ENCODE results near the gene CDCP2.

CDCP2 gene

DNA sequence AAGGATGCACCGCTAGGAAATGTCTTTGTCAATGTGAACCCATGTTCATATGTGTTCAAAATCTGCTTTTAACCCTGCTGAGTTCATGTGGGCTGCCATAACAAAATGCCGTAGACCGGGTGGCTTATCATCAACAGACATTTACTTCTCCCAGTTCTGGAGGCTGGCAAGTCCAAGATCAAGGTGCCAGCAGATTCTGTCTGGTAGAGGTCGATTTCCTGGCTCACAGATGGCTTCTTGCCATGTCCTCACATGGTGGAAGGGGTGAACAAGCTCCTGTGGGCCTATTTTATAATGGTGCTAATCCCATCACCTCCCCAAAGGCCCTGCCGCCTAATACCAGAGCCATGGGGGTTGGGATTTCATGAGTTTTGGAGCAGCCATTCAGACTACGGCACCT lies 4.6 kb upstream of the CDCP2 start:
- no peaks in the 10 kb centered on the region for H3K9me3 ChIP-seq (ENCODE audit: control insufficient read depth, low read length)
- no peaks in the 10 kb centered on the region for H3K27me3 ChIP-seq (ENCODE audit: control insufficient read depth, insufficient read depth, low read length, poor library complexity, severe bottlenecking)
- WGBS, 2 experiments, result 82 to 88% methylated on average over 6 of the region's 6 CpGs

DNA sequence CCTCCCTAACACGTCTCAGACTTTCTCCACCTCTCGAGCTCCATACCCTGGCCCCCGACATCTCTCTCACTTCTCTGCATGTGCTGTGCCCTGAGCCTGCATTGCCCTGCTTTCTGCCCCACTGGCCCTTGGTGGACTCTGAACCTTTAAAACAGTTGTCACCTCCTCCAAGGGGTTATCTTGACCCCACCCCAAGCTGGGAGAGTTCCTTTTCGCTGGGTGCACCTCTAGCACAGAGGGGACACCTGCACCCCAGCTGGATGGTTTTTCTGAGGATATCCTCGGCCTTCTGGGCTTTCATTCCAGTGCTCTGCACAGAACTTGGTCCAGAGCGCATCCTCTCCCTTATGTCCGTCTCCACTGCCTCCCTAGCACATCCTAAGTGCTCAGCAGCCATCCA lies 4.2 kb upstream of the CDCP2 start:
- no peak overlapping the region for H3K4me3 ChIP-seq (ENCODE audit: insufficient read depth, low read depth, low read length)
- H3K4me1 ChIP-seq (ENCODE audit: control insufficient read depth, insufficient read depth, low read length), result no peaks in the 10 kb centered on the region
- no peaks in the 10 kb centered on the region for H3K36me3 ChIP-seq (ENCODE audit: control insufficient read depth, insufficient read depth, low read length)
- no peak overlapping the region for H3K27ac ChIP-seq (ENCODE audit: insufficient read depth, low read depth, low read length, poor library complexity, severe bottlenecking)
- no peaks in the 10 kb centered on the region for H3K9me3 ChIP-seq (ENCODE audit: control insufficient read depth, low read length)
- WGBS, 2 experiments, result 88 to 90% methylated on average over 7 of the region's 7 CpGs
- H3K27me3 ChIP-seq (ENCODE audit: control insufficient read depth, insufficient read depth, low read length, poor library complexity, severe bottlenecking), result no peaks in the 10 kb centered on the region

More for the DNA sequence above, 4.6 kb upstream of the CDCP2 start:
- H3K4me3 ChIP-seq (ENCODE audit: insufficient read depth, low read depth, low read length), result no peak overlapping the region
- H3K27ac ChIP-seq (ENCODE audit: insufficient read depth, low read depth, low read length, poor library complexity, severe bottlenecking), result no peak overlapping the region
- H3K36me3 ChIP-seq (ENCODE audit: control insufficient read depth, insufficient read depth, low read length), result no peaks in the 10 kb centered on the region
- H3K4me1 ChIP-seq (ENCODE audit: control insufficient read depth, insufficient read depth, low read length), result no peaks in the 10 kb centered on the region

DNA sequence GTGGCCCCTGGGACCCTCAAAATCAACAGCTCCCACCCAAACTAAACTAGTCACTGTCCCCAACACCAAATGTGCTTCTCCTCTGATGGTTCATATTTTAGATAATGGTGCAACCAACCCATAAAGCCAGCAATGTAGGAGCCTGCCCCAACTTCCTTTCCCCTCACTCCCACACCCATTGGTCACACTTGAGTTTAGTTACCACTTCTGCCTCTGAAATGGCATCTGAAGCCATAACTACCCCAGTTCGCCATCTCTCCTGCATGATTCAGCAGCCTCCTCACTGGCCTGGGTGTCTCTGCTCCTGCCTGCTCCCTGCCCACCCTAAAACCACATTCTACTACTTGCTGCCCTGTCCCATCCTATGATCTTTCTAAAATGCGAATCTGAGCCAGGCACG lies 3.4 kb upstream of the CDCP2 start:
- no peaks in the 10 kb centered on the region for H3K4me1 ChIP-seq (ENCODE audit: control insufficient read depth, insufficient read depth, low read length)
- H3K9me3 ChIP-seq (ENCODE audit: control insufficient read depth, low read length), result no peaks in the 10 kb centered on the region
- H3K36me3 ChIP-seq (ENCODE audit: control insufficient read depth, insufficient read depth, low read length), result no peaks in the 10 kb centered on the region
- WGBS, 2 experiments, result 80 to 88% methylated on average over 3 of the region's 3 CpGs
- no peaks in the 10 kb centered on the region for H3K27me3 ChIP-seq (ENCODE audit: control insufficient read depth, insufficient read depth, low read length, poor library complexity, severe bottlenecking)
- no peak overlapping the region for H3K4me3 ChIP-seq (ENCODE audit: insufficient read depth, low read depth, low read length)
- no peak overlapping the region for H3K27ac ChIP-seq (ENCODE audit: insufficient read depth, low read depth, low read length, poor library complexity, severe bottlenecking)

DNA sequence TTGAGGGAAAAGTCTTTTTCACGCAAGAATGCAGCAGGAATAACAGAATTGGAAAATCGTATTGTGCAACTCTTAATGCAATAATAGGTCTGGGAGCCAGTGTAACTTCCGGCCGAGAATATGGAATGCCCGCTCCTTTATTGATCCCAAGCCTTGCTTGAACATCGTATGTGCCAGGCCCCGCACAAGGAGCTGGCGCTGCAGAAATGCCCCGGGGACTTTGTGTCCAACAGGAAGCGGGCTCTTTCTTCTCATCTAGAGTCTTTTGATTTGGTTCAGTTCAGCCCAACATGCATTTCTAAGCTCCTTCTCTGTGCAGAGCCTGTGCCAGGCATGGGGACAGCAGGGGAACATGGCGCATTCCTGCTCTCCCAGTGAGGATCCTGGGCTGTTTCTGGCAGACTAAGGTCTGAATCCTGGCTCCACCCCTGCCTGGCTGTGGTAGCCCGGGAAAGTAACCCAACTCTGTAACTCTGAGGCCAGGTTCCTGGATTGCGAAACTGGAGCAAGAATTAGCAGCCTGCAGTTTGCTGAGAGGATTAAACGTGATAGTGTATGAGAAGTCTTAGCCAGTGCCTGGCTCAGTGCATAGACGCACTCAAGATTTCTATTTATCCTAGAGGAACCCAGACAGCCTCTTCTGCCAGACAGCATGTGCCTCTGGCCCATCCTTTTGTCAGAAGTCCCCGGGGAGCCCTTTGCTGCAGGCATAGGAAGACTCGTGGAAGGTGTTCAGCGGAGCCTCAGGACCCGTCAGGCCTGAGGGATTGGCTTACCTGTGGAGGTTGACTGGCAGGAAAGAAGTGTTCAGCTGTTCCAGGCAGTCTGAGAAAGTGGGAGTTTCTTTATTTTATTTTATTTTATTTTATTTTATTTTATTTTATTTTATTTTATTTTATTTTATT lies 987 bp upstream of the CDCP2 start:
- H3K4me1 ChIP-seq (ENCODE audit: control insufficient read depth, insufficient read depth, low read length), result no peaks in the 10 kb centered on the region
- H3K4me3 ChIP-seq (ENCODE audit: insufficient read depth, low read depth, low read length), result no peak overlapping the region
- H3K27me3 ChIP-seq (ENCODE audit: control insufficient read depth, insufficient read depth, low read length, poor library complexity, severe bottlenecking), result no peaks in the 10 kb centered on the region
- H3K27ac ChIP-seq (ENCODE audit: insufficient read depth, low read depth, low read length, poor library complexity, severe bottlenecking), result no peak overlapping the region
- no peaks in the 10 kb centered on the region for H3K9me3 ChIP-seq (ENCODE audit: control insufficient read depth, low read length)
- no peaks in the 10 kb centered on the region for H3K36me3 ChIP-seq (ENCODE audit: control insufficient read depth, insufficient read depth, low read length)
- 75% methylated on average over 19 of the region's 19 CpGs for WGBS, 2 experiments

DNA sequence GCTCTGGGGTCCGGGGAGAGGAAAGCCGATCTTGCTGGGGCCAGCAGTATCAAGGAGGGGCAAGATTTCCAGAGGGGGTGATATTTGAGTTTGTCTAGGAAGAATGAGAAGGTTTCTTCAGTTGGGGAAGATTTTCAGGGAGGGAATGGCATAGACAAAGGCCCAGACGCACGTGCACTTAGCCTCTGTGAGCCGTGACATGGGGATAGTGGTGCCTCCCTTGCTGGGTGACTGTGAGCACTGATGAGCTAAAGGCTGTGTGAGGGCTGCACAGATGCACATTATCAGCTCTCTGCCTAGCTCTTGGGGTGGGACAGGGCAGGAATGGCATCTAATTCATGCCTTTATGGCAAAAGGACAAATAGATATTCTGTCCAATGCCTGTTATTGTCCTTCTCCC lies 1.8 kb downstream of the CDCP2 start:
- no peak overlapping the region for H3K4me3 ChIP-seq (ENCODE audit: insufficient read depth, low read depth, low read length)
- no peaks in the 10 kb centered on the region for H3K27me3 ChIP-seq (ENCODE audit: control insufficient read depth, insufficient read depth, low read length, poor library complexity, severe bottlenecking)
- WGBS, 2 experiments, result 85 to 87% methylated on average over 5 of the region's 5 CpGs
- H3K9me3 ChIP-seq (ENCODE audit: control insufficient read depth, low read length), result no peaks in the 10 kb centered on the region
- H3K27ac ChIP-seq (ENCODE audit: insufficient read depth, low read depth, low read length, poor library complexity, severe bottlenecking), result no peak overlapping the region
- no peaks in the 10 kb centered on the region for H3K4me1 ChIP-seq (ENCODE audit: control insufficient read depth, insufficient read depth, low read length)
- no peaks in the 10 kb centered on the region for H3K36me3 ChIP-seq (ENCODE audit: control insufficient read depth, insufficient read depth, low read length)

DNA sequence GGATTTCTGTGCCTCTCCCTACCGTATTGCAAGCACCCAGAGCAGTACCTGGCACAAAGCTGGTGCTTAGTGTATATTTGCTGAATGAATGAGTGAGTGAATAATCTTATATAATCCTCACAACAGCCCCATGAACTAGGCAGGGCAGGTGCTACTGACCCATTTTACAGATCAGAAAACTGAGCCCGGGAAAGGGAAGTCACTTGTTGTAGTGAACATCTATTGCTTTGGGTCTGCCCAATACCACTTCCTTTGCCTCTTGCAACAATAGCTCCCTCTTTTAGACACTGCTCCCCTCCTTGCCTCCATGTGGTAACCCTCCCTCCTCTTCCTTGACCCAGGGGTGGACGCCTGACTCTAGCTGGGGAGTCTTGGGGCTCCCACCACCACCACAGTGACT lies 3.1 kb downstream of the CDCP2 start:
- no peak overlapping the region for H3K4me3 ChIP-seq (ENCODE audit: insufficient read depth, low read depth, low read length)
- H3K27ac ChIP-seq (ENCODE audit: insufficient read depth, low read depth, low read length, poor library complexity, severe bottlenecking), result no peak overlapping the region
- H3K9me3 ChIP-seq (ENCODE audit: control insufficient read depth, low read length), result no peaks in the 10 kb centered on the region
- 96 to 97% methylated on average over 2 to 3 of the region's 3 CpGs for WGBS, 2 experiments
- no peaks in the 10 kb centered on the region for H3K4me1 ChIP-seq (ENCODE audit: control insufficient read depth, insufficient read depth, low read length)
- no peaks in the 10 kb centered on the region for H3K36me3 ChIP-seq (ENCODE audit: control insufficient read depth, insufficient read depth, low read length)
- no peaks in the 10 kb centered on the region for H3K27me3 ChIP-seq (ENCODE audit: control insufficient read depth, insufficient read depth, low read length, poor library complexity, severe bottlenecking)

DNA sequence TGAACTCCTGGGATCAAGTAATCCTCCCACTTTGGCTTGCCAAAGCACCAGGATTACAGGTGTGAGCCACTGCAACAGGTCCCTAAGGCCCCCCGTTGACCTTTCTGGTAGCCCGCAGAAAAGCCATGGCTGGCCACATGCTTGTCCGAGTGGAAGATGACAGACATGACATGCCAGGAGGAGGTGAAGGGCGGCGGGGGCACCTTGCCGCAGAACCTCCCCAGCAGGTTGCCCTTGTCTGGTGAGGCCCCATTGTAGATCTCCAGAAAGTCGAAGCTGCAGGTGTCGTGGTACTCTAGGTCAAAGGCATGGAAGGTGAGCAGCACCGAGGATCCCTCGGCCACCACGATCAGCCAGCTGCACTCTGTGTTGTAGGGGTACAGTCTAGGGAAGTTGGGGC lies 8.4 kb downstream of the CDCP2 start:
- Histone ChIP-seq H3K36me3 (ENCODE audit: control insufficient read depth, insufficient read depth, low read length) (no peaks in the 10 kb centered on the region), H3K27ac (ENCODE audit: insufficient read depth, low read depth, low read length, poor library complexity, severe bottlenecking) (no peak overlapping the region), H3K4me3 (ENCODE audit: insufficient read depth, low read depth, low read length) (no peak overlapping the region), H3K4me1 (ENCODE audit: control insufficient read depth, insufficient read depth, low read length) (no peaks in the 10 kb centered on the region), H3K27me3 (ENCODE audit: control insufficient read depth, insufficient read depth, low read length, poor library complexity, severe bottlenecking) (no peaks in the 10 kb centered on the region), H3K9me3 (ENCODE audit: control insufficient read depth, low read length) (no peaks in the 10 kb centered on the region)
- WGBS, 2 experiments, result 97% methylated on average over 11 of the region's 11 CpGs

DNA sequence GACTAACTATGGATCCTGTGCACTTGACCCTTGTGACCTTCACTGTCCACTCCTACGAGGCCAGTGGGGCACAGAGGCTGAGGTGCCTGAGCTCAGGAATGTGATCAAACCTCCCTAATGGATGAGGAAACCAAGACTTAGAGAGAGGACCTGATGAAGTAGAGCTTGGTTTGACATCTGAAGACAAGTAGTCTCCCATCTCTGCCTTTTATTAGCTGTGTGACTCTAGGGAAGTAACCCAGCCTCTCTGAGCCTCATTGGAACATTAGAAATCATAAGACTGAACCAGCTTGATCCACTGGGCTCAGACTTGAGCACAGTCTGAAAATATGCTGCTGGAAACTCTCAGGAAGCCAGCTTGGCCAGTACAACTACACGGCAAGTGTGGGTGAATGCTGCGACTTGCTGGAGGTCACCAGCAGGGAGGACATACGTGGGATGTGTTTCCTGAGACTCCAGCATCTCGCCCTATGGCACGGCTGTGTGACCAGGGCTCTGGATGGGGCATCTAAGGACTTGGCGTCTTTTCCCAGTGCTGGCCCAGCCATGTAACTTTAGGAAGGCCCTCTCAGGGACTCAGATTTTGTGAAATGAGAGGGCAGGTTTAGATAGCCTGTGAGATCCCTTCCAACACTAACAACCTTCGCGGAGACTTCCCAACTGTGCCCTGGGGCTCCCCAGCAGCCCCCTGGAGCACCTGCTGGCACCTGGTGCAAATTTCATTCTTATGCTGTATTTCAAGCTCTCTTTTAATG lies 10.5 kb downstream of the CDCP2 start:
- 85% methylated on average over 9 of the region's 9 CpGs for WGBS, 2 experiments
- Histone ChIP-seq H3K9me3 (ENCODE audit: control insufficient read depth, low read length) (no peaks in the 10 kb centered on the region), H3K36me3 (ENCODE audit: control insufficient read depth, insufficient read depth, low read length) (no peaks in the 10 kb centered on the region), H3K4me3 (ENCODE audit: insufficient read depth, low read depth, low read length) (no peak overlapping the region), H3K27me3 (ENCODE audit: control insufficient read depth, insufficient read depth, low read length, poor library complexity, severe bottlenecking) (no peaks in the 10 kb centered on the region), H3K4me1 (ENCODE audit: control insufficient read depth, insufficient read depth, low read length) (peaks cover 11% of the 10 kb centered on the region), H3K27ac (ENCODE audit: insufficient read depth, low read depth, low read length, poor library complexity, severe bottlenecking) (no peak overlapping the region)

DNA sequence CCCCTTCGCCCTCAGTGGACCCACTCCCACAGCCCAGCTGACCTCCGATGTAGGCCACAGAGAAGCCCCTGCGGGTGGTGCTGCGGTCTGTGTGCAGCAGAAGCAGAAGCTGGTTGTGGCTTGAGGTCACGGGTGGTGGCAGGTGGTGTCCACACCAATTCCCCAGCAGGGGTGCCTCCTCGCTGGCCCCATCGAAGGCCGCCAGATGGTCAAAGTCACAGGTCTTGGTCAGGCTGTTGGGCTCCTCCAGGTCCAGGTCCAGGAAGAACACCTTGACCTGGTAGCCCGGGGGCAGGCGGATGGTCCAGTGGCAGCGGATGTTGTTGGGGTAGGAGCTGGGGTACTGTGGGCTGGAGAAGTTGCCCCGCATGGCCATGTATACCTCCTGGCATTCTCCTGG lies 13.1 kb downstream of the CDCP2 start:
- no peaks in the 10 kb centered on the region for H3K9me3 ChIP-seq (ENCODE audit: control insufficient read depth, low read length)
- no peak overlapping the region for H3K4me3 ChIP-seq (ENCODE audit: insufficient read depth, low read depth, low read length)
- peaks cover 37% of the 10 kb centered on the region for H3K4me1 ChIP-seq (ENCODE audit: control insufficient read depth, insufficient read depth, low read length)
- H3K36me3 ChIP-seq (ENCODE audit: control insufficient read depth, insufficient read depth, low read length), result no peaks in the 10 kb centered on the region
- WGBS, 2 experiments, result 96% methylated on average over 12 of the region's 12 CpGs
- no peaks in the 10 kb centered on the region for H3K27me3 ChIP-seq (ENCODE audit: control insufficient read depth, insufficient read depth, low read length, poor library complexity, severe bottlenecking)
- no peak overlapping the region for H3K27ac ChIP-seq (ENCODE audit: insufficient read depth, low read depth, low read length, poor library complexity, severe bottlenecking)

DNA sequence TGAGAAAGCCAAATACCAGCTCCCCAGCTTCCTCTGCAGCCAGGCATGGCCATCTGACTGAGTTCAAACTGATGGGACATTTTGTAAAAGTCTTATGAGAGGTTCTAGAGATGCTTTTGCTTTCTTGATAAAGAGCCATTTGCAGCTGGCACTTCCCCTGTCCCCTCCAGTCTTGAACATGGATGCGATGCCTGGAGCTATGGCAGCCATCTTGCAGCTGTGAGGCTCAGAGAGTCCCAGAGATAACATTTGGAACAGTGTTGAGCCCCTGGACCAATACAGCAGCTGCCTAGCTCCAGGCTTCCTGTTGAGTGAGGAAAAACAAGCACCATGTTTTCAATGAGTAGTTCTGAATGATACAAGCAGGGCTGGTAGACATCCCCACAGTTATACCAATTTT lies 13.8 kb downstream of the CDCP2 start:
- 93 to 96% methylated on average over 1 of the region's 1 CpG for WGBS, 2 experiments
- Histone ChIP-seq H3K4me3 (ENCODE audit: insufficient read depth, low read depth, low read length) (no peak overlapping the region), H3K4me1 (ENCODE audit: control insufficient read depth, insufficient read depth, low read length) (peaks cover 42% of the 10 kb centered on the region), H3K27me3 (ENCODE audit: control insufficient read depth, insufficient read depth, low read length, poor library complexity, severe bottlenecking) (no peaks in the 10 kb centered on the region), H3K36me3 (ENCODE audit: control insufficient read depth, insufficient read depth, low read length) (no peaks in the 10 kb centered on the region), H3K27ac (ENCODE audit: insufficient read depth, low read depth, low read length, poor library complexity, severe bottlenecking) (no peak overlapping the region), H3K9me3 (ENCODE audit: control insufficient read depth, low read length) (no peaks in the 10 kb centered on the region)
